Measurements from ENCODE around the gene DNMT3A.

DNMT3A gene

DNA sequence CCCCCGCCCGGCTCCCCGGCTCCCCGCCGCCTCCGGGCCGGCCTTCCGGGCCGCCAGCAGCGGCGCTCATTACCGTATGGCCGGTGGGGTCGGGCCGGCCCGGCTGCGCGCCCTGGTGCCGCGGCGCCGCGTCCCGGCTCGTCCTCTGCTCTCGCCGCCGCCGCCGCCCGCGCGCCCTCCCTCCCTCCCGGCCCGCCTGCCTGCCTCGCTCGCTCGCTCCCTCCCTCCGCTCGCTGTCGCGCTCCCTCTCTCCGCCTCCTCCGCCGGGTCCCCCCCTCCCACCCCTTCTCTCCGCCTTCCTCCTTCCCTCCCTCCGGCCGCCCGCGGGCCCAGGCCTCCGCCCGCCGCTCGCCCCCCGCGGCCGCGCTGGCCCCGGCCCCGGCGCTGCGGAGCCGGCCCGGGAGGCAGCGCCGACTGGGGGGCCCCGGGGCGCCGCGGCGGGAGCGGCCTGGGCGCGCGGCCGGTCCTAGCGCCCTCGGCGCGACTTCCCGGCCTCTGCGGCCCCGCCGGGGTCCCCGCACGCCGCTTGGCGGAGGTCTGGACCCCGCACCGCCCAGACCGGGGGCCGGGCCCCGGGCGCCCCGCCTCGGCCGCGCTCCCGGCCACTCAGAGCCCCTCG, at the start of gene DNMT3A:
TSS of gene DNMT3A (minus strand) at position 173 of the 619 bp plus-strand sequence. CDS start 27,941 bp downstream, outside the sequence.
- peak; percentile 44 for DNase-seq

GRCh38 chr2:25389161-25389560, 47.4 kb upstream of the DNMT3A start:
- DNase-seq, result no peak

- no peak for DNase-seq
Measured at GRCh38 chr2:25388491-25388890, 46.8 kb upstream of the DNMT3A start.

- DNase-seq, result no peak
Measured at GRCh38 chr2:25387876-25388449, 46.2 kb upstream of the DNMT3A start.

- DNase-seq, result no peak
Measured at GRCh38 chr2:25386971-25387875, 45.5 kb upstream of the DNMT3A start.

- no peak for DNase-seq
Measured at GRCh38 chr2:25385910-25386309, 44.2 kb upstream of the DNMT3A start.

- DNase-seq, result no peak
Measured at GRCh38 chr2:25383806-25384205, 42.1 kb upstream of the DNMT3A start.

GRCh38 chr2:25381502-25381901, 39.8 kb upstream of the DNMT3A start:
- DNase-seq, result no peak

DNA sequence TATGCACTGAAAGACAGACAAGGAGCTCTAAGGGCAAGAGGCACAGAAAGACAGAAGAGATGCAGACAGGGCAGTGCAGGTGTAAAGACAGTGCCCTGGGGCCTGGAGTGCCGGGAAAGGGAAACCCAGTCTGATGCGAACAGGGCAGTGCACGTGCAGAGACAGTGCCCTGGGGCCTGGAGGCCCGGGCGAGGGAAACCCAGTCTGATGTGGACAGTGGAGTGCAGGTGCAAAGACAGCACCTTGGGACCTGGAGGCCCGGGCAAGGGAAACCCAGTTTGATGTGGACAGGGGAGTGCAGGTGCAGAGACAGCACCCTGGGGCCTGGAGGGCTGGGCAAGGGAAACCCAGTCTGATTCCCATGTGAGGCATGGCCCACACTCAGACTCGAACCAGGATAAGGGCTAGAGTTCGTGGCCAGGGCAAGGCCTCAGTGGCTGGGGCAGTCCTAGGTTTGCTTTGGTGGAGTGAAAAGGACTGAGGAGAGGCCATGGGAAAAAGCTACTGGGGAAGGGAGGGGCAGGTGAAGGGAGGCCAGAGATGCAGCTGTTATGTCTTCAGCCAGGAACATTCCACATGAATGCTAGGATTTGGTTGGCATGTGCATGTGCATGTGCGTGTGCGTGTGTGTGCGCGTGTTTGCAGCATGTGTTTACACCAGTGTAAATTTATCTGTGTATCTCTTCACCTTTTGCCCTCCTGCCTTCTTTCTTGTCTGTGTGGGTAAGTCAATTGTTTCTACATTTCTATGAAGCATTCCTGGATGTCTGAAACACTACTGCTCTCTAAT, 39.1 kb upstream of the DNMT3A start:
- DNase-seq, result no peak

DNA sequence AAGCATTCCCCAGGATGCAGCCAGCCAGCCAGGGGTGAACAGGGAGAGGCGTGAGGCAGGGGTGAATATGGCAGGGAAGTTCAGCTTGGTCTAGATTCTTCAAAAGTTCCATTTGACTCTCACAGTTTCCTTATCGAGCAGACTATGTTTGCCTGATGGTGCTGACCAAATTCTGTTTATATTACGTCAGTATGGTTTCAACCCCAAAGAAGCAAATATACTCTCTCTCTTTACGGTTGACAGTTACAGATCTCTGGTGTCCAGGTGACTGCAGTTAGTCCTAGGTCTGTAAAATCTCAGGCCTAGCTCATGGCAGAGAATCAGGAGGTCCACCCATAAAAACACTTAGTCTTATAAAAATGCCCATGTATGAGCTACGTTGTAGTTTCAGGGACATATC, 38.3 kb upstream of the DNMT3A start:
- no peak for DNase-seq

DNA sequence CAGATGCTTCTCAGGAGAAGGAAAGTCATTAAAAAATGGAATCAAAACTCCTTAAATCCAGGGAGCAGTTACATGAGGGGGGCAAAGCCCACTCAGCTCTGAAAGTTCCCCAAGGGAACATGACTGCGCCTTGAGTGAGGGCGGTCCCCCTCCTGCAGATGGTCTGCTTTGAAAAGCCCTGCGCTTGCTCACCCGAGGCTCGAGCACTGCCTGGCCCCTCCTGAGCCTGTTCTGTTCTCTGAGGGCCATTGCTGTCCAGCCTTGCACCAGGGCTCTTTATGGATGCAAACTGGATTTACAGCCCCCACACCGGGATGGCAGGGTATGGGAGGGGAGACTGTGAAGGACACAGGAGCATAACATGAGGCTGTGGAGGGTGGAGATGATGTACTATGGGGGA, 37.8 kb upstream of the DNMT3A start:
- no peak for DNase-seq

- no peak for DNase-seq
Measured at GRCh38 chr2:25378731-25379490, 37.2 kb upstream of the DNMT3A start.

GRCh38 chr2:25377822-25378421, 36.2 kb upstream of the DNMT3A start:
- DNase-seq, result no peak

DNA sequence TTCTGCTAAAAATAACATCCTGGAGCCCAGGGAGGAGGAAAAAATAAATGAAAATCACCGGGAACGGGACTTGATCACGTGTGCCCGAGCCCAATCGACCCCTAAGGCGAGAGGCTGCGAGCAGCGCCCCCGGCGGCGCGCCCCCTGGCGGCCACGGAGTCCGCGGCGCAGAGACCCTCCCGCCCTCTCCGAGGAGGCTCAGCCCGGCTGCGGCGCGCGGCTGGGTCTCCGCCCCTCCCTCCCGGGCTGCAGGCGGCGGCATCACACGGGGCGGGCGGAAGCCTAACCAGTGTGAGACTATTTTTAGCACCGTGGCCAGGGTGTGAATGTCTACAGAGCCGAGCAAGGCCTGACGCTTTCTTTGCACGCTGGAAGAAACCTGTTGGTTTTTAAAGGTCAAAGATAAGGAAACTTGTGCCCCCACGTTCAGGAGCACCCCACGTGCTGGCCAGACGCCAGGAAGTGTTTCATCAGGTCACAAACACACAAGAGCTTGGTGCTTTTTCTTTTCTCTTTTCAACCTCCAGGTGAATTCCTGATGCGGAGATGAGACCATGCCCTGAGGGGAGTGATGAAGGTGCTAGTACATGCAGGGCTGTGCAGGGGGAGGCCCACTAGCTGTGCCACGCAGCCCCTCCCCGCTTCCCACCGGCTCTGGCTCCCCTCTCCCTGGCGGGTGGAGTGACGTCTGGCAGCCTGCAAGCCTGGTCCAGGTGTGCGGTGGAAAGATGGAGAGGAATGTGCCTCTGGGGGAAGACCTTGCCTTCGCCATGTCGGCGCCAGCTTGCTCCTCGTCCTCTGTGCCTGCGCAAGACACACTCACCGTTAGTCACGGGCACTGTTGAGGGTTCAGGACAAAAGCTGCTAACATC, 35.3 kb upstream of the DNMT3A start:
- peak; percentile 88 for DNase-seq

DNA sequence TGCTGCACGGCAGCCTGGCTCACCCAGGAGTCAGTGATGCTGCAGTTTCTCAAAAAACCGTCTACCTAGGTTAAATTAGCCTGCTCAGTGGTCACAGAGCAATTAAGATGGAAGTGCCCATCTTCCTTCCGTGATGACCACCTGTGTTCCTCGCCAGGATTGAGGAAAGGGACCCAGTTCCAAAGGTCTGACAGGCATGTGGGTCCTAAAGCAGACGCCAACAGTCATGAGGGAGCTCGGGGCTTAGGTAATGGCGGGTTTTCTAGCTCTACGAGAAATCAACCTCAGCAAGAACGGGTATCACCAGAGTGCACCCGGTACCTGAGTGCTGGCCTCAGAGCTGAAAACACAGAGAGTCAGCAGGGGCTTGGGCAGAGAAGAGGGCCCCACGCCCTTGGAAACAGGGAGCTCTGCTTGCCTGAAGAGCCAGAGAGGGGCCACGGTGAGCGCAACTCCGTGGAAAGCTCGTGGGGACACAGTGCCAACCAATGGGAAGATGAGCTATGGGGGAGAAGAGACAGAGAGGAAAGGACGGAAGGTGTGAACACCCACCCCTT, 34.3 kb upstream of the DNMT3A start:
- DNase-seq, result no peak

DNA sequence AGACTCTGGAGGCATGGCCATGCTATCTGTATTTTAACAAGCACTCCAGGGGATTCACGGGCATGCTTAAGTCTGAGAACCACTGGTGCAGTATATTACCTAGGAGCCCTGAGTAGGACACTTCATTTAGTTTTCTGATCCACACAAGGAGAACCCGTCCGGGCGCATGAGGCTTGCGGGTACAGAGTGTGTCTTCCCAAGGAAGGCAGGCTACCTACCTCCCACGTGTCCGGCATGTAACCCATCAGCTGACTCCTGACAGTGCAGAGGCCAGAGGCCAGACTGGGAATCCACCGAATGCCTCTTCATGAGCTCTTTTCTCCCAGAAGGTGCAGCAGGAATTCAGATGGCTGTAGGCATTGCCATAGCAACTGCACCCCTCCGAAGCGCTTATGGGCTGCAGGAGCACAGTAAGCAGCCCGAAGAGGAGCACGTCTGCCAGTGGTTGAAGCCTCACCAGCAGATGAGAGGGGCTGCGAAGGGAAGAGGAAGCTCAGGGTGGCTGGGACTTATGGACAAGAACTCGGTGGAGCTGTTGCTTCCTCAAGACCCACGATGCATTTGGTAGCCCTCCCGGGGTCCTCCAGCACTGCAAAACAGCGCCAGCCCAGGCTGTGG, 33.8 kb upstream of the DNMT3A start:
- no peak for DNase-seq

GRCh38 chr2:25374827-25375226, 33.1 kb upstream of the DNMT3A start:
- DNase-seq, result no peak

DNA sequence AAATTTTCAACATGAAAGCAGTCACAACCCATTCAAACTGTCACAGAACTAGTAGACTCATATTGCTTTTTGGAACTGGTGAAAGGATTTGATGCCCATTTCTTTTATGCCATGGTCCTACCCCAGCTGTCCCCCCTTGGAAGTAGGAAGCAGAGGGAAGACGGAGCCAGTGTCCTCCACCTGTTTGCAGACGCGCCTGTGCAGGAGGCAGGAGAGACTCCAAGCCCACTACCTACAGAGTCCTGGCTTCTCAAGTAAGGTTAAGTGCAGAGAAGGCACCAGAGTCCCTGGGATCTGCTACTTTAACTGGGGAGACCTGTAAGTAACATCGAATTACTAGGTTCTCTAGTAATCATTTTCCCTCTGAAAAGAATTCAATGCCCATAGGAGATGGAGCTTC, 32.7 kb upstream of the DNMT3A start:
- DNase-seq, result no peak

GRCh38 chr2:25373269-25373981, 31.7 kb upstream of the DNMT3A start:
- peak; percentile 95 for DNase-seq

All from NCI-H1105 treated with DMSO at 0.1 percent for 48 hours (cell line).